ENCODE data around the gene PTPRR. TPM values are rescaled to one million over a fixed set of nuclear protein-coding genes. Genes with fewer than 3 reads are reported as not detected.

The PTPRR gene
- total RNA-seq, 2 experiments from 2014 or later = not detected

GRCh38 chr12:70960484-70960883 is 39.9 kb upstream of the PTPRR start:
- Histone ChIP-seq H3K27ac (ENCODE audit: low read depth in 1 of 2, low read length in 2 of 2) (no peak overlapping the region), H3K36me3 (ENCODE audit: insufficient read depth, low read length) (no peaks in the 10 kb centered on the region), H3K9me3 (ENCODE audit: control insufficient read depth in 1 of 2, insufficient read depth in 1 of 2, low read length in 2 of 2) (peaks cover 0 to 3% of the 10 kb centered on the region in 2 experiments), H3K4me3 (ENCODE audit: low read length) (no peak overlapping the region), H3K4me1 (ENCODE audit: insufficient read depth, low read length) (no peaks in the 10 kb centered on the region), H3K27me3 (ENCODE audit: control insufficient read depth in 1 of 2, insufficient read depth in 2 of 2, low read length in 2 of 2) (no peaks in the 10 kb centered on the region)
- H3K27ac Mint-ChIP-seq = no peak overlapping the region
- H3K9me3 Mint-ChIP-seq = peaks cover 2% of the 10 kb centered on the region
- H3K36me3 Mint-ChIP-seq (ENCODE audit: low read depth) = no peaks in the 10 kb centered on the region
- ChIA-PET CTCF (no interaction called here), POLR2A (no interaction called here)
- DNase-seq = no peak
- TF ChIP-seq, protein P1, sequence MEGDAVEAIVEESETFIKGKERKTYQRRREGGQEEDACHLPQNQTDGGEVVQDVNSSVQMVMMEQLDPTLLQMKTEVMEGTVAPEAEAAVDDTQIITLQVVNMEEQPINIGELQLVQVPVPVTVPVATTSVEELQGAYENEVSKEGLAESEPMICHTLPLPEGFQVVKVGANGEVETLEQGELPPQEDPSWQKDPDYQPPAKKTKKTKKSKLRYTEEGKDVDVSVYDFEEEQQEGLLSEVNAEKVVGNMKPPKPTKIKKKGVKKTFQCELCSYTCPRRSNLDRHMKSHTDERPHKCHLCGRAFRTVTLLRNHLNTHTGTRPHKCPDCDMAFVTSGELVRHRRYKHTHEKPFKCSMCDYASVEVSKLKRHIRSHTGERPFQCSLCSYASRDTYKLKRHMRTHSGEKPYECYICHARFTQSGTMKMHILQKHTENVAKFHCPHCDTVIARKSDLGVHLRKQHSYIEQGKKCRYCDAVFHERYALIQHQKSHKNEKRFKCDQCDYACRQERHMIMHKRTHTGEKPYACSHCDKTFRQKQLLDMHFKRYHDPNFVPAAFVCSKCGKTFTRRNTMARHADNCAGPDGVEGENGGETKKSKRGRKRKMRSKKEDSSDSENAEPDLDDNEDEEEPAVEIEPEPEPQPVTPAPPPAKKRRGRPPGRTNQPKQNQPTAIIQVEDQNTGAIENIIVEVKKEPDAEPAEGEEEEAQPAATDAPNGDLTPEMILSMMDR (IDR thresholded peaks at IDR 0.05) = no peak
- intact Hi-C loops (cut with DNase I, micrococcal nuclease) = no loop called here
- H3K27me3 Mint-ChIP-seq = no peaks in the 10 kb centered on the region
- no peaks in the 10 kb centered on the region for H3K4me1 Mint-ChIP-seq (ENCODE audit: low read depth)
- no peak overlapping the region for H3K4me3 Mint-ChIP-seq
- no peak for ATAC-seq (ENCODE audit: poor library complexity)

- Mint-ChIP-seq H3K36me3 (ENCODE audit: low read depth) (no peaks in the 10 kb centered on the region), H3K27me3 (no peaks in the 10 kb centered on the region), H3K27ac (no peak overlapping the region), H3K4me3 (no peak overlapping the region), H3K4me1 (ENCODE audit: low read depth) (no peaks in the 10 kb centered on the region), H3K9me3 (peaks cover 2% of the 10 kb centered on the region)
- TF ChIP-seq, protein P1 (IDR thresholded peaks at IDR 0.05) = no peak
- H3K27me3 ChIP-seq (ENCODE audit: control insufficient read depth in 1 of 2, insufficient read depth in 2 of 2, low read length in 2 of 2) = no peaks in the 10 kb centered on the region
- POLR2A ChIA-PET = no interaction called here
- H3K9me3 ChIP-seq (ENCODE audit: control insufficient read depth in 1 of 2, insufficient read depth in 1 of 2, low read length in 2 of 2) = no peaks in the 10 kb centered on the region
- H3K4me3 ChIP-seq (ENCODE audit: low read length) = no peak overlapping the region
- H3K4me1 ChIP-seq (ENCODE audit: insufficient read depth, low read length) = no peaks in the 10 kb centered on the region
- H3K27ac ChIP-seq (ENCODE audit: low read depth in 1 of 2, low read length in 2 of 2) = no peak overlapping the region
- CTCF ChIA-PET = no interaction called here
- DNase-seq (no peak), ATAC-seq (ENCODE audit: poor library complexity) (no peak)
- H3K36me3 ChIP-seq (ENCODE audit: insufficient read depth, low read length) = no peaks in the 10 kb centered on the region
- intact Hi-C loops (cut with DNase I, micrococcal nuclease) = no loop called here
Observed at GRCh38 chr12:70955415-70955814, 34.9 kb upstream of the PTPRR start.

DNA sequence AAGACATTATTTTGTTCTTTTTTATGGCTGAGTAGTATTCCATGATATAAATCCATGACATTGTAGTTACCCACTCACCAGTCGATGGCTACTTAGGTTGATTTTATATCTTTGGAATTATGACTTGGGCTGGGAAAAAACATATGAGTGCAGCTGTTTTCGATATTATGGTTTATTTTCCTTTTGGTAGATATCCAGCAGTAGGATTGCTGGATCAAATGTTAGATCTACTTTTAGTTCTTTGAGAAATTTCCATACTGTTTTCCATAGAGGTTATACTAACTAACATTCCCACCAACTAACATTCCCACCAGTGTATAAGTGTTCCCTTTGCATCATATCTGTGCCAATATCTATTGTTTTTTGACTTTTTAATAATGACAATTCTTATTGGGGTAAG is 29.9 kb upstream of the PTPRR start:
- intact Hi-C loops (cut with DNase I, micrococcal nuclease) = no loop called here
- Mint-ChIP-seq H3K9me3 (peaks cover 4% of the 10 kb centered on the region), H3K27ac (no peak overlapping the region), H3K4me1 (ENCODE audit: low read depth) (no peaks in the 10 kb centered on the region), H3K36me3 (ENCODE audit: low read depth) (no peaks in the 10 kb centered on the region), H3K4me3 (no peak overlapping the region), H3K27me3 (no peaks in the 10 kb centered on the region)
- Histone ChIP-seq H3K36me3 (ENCODE audit: insufficient read depth, low read length) (no peaks in the 10 kb centered on the region), H3K4me3 (ENCODE audit: low read length) (no peak overlapping the region), H3K27me3 (ENCODE audit: control insufficient read depth in 1 of 2, insufficient read depth in 2 of 2, low read length in 2 of 2) (no peaks in the 10 kb centered on the region), H3K27ac (ENCODE audit: low read depth in 1 of 2, low read length in 2 of 2) (no peak overlapping the region), H3K4me1 (ENCODE audit: insufficient read depth, low read length) (no peaks in the 10 kb centered on the region), H3K9me3 (ENCODE audit: control insufficient read depth in 1 of 2, insufficient read depth in 1 of 2, low read length in 2 of 2) (no peaks in the 10 kb centered on the region)
- ATAC-seq (ENCODE audit: poor library complexity) = no peak
- TF ChIP-seq, protein P1 (IDR thresholded peaks at IDR 0.05) = no peak
- DNase-seq = no peak
- ChIA-PET CTCF (no interaction called here), POLR2A (no interaction called here)
